GM23248 (cell line): ENCODE results near the gene AGXT.

Source experiments
- EZH2 ChIP-seq: fragments of 200-600 bp; sonication (generic); IDR thresholded peaks from 2 replicates; pipeline ENCODE4 v1.6.1; 2018; ENCODE audit warnings: antibody characterized with exemption, mild to moderate bottlenecking; ENCODE audit not compliant: insufficient read depth, poor library complexity, severe bottlenecking
- EZH2phosphoT487 ChIP-seq: fragments of 200-600 bp; sonication (generic); IDR thresholded peaks from 2 replicates; pipeline ENCODE4 v1.6.1; 2018; ENCODE audit warnings: antibody characterized with exemption, moderate library complexity, mild to moderate bottlenecking, low read depth; ENCODE audit not compliant: insufficient read depth

GRCh38 chr2:240888890-240889573 lies 20.4 kb downstream of the AGXT start:
- TF ChIP-seq EZH2phosphoT487 (no peak), EZH2 (no peak)
